GM18867 (cell line): ENCODE data around the gene LRRFIP1.
"Not testable (repeated sequence)": the region's sequence is repeated elsewhere in the genome, so short reads cannot be mapped to it uniquely, and the experiment has no call there.

Experiments
- ATAC-seq: cut with Tn5 transposase; IDR thresholded peaks from one replicate; pipeline ENCODE4 v1.9.1; 2021; ENCODE audit warnings: mild to moderate bottlenecking, moderate library complexity; ENCODE audit not compliant: unreplicated experiment

LRRFIP1 gene

DNA sequence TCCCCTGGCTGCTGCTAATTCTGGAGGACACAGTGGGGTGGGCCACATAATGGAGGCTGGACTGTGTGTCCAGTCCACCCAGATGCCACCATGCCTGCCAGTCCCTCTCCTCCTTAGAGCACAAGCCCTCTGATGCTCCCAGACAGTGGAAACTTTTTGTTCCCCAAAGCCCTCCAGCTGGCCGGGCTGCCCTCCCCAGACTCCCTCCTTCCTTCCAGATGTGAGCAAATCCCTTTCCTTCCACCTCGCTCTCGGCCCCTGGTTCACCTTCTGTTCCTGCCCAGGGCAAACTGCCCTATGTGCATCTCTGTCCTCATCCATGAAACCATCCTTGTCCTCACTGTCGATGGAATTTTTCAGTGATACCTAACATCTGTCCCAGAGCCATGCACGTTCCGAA lies 33.9 kb downstream of the LRRFIP1 start:
- ATAC-seq = no peak

DNA sequence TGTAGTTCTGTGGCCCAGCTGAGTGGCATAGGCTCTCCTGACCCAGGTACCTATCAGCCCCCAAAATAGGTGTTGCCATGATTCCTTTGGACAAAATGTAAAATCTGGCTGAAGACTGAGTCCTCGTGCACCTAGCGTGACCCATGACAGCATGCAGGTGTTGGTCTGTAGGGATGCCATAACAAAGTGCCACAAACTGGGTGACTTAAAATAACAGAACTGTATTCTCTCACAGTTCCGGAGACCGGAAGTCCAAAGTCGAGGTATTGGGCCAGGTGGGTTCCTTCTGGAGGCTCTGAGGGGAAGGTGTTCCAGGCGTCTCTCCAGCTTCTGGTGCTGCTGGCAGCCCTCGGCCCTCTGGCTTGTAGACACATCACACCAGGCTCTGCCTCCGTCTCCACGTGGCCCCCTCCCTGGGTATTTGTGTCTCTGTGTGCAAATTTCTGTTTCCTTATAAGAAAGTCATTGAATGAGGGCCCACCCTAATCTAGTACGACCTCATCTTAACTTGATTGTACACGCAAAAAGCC lies 34.5 kb downstream of the LRRFIP1 start:
- ATAC-seq = no peak

DNA sequence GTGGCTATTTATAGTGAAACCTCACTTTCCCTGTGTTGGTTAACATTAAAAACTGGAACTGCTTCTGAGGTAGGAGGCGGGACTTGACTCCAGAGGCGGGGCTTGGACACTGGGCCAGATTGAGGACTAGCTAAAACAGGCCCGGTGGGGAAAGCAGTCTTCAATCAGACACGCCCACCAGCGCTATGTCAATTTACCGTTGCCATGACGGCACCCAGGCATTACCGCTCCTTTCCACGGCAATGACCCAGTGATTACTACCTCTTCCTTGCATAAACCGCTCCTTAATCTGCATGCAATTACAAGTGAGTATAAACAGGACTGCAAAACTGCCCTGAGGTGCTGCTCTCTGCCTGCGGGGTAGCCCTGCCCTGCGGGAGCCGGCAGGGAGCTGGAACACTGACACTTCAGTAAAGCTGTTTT lies 35.3 kb downstream of the LRRFIP1 start:
- ATAC-seq = no peak

DNA sequence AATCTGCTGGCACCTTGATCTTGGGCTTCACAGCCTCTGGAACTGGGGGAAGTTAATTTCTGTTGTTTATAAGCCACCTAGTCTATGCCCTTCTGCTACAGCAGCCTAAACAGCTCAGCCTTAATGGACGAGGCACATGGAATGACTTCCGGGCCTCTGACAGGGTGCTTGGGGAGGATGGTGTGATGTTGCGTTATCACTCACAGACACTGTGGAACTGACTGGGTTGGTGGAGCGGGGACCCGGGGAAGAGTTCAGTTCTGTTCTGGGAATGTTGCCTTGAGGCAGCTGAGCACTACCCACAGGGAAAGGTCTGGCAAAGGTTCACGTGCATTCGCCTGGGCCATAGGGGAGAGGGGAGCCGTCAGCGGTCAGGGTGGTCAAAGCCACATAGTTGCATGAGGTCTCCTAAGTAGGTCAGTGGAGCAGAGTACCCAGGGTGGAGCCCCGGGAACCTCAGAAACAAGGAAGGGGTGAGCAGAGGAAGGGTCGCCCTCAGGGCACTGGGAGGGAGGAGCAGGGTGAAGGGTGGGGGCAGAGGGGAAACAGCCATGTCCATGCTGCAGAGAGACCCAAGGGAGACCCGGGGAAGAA lies 36.2 kb downstream of the LRRFIP1 start:
- ATAC-seq = no peak

DNA sequence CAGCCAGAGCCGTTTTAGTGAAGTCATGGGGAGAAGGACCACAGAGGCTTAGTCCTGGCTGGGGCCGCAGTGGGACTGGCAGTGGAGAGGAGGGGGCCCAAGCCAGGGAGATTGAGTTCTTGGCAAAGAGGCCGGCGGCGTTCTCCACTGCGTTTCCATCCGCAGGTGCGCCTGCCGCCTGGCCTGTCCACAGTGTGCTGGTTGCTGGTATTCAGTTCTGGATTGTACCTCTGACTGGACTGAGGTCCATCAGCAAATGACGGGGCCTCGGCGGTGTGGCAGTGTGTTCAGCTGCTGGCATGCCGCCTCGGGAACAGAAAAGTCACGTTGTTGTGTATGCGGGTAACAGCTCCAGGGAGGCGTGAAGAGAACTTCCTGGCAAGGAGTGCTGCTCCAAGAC lies 36.8 kb downstream of the LRRFIP1 start:
- no peak for ATAC-seq

DNA sequence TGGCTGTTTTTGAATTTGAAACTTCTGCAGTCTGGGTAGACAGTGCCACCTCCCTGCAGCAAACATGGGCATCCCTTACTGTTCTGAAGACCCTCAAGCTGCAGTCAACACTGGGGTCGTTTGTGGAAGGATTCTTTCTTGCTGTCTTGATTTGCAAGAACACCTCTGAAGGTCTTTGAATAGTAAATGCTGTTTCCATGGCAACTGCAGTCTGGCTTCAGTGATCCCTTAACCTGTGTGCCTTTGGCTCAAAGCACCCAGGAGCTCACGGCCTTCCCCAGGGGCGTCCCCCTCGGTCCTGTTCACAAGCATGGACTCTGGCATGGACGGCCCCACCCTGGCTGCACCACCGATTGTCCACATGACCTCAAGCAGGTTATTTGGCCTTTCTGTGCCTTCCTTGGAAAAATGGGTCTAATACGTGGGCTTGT lies 38.3 kb downstream of the LRRFIP1 start:
- ATAC-seq = no peak

DNA sequence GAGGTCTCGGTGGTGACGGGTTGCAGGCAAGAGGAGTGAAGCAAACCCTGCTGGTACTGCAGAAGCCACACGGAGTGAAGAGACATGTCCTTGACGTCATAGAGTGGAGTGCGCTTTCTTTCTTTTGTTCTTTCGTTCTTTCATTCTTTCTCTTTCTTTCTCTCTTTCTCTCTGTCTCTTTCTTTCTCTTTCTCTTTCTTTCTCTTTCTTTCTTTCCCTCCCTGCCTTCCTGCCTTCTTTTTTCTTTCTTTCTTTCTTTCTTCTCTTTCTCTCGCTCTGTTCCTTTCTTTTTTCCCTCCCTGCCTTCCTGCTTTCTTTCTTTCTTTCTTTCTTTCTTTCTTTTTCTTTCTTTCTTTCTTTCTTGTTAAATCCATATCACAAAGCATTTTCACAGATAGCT lies 39.2 kb downstream of the LRRFIP1 start:
- ATAC-seq = no peak

DNA sequence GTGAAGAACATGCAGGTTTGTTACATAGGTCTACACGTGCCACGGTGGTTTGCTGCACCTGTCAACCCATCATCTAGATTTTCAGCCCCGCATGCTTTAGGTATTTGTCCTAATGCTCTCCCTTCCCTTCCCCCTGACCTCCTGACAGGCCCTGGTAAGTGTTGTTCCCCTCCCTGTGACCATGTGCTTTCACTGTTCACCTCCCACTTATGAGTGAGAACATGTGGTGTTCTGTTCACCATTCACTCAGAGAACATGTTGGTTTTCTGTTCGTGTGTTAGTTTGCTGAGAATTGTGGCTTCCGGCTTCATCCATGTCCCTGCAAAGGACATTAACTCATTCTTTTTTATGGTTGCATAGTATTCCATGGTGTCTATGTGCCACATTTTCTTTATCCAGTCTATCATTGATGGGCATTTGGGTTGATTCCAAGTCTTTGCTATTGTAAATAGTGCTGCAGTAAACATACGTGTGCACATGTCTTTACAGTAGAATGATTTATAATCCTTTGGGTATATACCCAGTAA lies 39.7 kb downstream of the LRRFIP1 start:
- not testable (repeated sequence) for ATAC-seq

DNA sequence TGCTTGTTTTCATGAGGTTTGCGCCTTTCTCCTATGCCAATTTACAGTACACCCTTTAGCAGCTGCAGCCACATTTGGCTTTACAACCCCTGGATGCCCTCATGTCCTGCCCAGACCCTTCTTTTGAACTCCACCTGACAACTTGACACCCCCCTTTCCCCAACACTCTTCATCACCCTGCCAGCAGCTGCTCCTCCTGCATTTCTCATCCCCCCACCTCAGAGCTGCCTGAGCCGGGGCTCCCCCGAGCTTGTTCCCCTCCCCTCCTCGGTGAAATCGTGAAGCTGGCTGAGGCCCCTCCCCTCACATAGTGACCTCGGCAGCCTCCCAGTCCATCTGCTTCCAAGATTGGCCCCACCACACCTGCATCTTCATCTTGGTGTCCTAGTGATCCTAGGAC lies 40.5 kb downstream of the LRRFIP1 start:
- ATAC-seq = no peak

DNA sequence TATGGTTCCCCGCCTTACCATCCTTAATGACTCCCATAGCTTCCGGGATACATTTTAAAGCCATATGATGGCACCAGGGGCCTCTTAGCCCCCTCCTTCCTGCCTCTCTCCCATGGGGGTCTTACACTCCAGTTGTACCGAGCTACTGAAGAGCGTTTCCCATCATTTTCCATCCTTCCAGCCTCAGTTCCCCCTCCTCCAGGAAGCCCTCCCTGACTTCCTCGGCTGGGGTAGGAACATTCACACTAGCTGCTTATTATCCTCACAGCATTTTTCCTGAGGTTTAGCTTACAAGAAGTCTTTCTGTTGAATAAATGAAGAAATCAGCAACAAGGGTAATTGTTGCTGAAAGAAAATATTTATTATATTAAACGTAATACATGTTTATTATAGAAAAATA lies 41.1 kb downstream of the LRRFIP1 start:
- no peak for ATAC-seq

DNA sequence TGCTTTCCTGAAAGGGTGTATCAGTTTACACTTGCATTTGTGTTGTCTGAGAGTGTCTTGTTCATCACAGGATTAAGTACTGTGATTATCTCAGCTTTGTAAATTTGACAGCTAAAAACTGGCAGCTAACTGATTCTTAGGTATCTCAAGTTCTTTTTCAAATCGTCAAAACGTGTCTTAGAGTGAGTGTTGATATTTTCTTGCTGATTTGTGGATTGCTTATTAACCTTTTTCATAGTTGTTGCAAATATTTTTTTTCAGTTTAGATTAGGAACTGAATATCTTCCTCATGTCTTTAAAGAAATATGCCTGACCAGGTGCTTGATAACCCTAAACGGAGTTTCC lies 41.9 kb downstream of the LRRFIP1 start:
- no peak for ATAC-seq

DNA sequence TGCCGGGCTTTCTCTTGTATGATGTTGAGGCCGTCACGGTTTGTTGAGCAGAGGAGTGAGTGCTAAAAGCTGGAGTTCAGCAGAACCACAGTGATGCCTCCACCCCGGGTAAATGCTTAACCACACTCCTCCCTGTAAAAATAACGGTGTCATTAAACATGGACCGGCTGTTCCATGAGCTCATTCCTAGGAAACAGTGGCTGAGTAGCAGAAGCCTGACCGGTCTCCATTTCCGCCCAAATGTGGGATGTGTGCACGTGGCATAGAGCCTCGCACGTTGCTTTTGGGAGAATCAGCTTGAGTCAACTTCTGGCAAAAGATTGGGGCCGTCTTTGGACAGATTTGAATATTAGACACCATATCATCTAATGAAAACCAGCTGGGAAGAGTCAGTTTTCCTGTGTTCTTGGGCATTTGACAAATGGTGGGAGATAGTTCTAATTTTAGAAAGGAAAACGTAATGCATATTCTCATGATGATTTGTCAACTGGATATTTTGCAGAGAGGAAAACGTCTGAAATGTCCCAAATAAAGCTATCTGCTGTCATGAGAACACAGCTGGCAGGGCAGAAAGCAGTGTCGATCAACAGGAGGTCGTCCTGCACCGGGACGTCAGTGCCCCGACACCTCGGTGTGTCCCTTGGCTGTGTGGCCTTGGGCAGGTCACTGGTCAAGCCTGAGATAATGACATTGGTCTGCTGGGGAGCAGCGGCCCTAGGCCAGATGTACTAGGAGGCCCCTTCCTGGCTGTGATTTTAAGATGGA lies 42.4 kb downstream of the LRRFIP1 start:
- peak; percentile 48 for ATAC-seq

DNA sequence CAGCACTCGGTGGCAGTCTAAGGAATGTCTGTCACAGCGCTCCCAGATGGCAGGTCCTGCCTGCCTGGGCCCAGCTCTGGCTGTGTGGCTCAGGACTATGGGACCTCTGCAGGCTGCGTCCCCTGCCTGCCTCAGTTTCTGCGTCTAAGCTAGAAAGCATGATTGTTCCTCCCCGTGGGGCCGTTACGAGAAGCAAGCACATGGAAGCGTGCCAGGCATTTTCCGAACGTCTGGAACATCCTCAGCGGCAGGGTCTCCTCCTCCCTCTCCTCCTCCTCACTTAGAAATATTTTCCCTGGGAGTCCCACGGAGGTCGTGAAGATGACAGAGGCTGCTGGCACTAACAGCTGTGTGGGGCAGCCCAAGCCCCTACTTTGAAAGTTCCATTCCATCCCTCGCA lies 43.3 kb downstream of the LRRFIP1 start:
- no peak for ATAC-seq

DNA sequence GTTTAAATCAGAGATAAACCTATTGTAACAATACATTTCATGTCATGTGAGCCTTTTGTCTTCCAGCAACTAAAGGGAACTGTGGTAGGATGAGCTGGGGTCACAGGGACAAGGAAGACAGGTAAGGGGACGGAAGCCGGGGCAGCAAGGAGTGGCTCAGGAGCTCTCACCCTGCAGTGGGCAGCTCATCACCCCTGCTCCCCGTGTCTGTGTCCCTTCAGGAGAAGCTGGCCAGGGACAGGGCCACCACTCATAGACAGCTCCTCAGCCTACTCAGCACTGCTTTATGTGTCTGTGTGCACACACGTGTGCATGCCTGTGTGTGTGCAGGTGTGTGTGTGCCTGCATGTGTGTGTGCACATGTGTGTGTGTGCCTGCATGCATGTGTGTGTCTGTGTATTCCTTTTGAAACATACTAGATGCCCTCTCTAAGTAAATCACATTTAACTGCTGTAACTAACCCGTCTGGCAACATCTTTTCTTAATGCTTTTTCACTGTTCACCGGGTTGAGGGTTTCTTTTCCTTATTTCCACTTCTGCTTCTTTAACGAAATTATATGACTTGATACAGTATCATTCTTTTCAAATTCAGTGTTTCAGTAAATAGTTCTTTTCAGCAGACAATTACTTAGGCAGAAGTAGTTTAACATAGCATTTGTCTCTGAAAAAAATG lies 44.2 kb downstream of the LRRFIP1 start:
- no peak for ATAC-seq

DNA sequence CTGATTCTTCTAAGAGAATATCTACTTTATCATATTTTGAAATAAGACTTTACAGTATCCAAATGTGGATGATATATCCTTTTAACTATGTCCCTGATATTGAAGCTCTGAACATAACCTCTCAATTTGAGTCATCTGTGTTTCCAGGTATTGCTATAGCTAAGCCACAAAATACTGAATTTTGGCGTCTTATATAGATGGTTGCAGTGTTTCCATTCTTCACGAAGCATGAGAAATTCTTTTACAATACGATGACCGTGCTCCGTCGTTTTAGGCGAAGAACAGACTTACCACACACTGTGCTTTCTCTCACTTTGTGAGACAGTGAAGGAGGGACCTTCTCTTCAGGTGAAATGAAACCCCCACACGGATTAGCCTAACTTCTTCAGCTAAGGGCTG lies 45.3 kb downstream of the LRRFIP1 start:
- ATAC-seq = no peak

DNA sequence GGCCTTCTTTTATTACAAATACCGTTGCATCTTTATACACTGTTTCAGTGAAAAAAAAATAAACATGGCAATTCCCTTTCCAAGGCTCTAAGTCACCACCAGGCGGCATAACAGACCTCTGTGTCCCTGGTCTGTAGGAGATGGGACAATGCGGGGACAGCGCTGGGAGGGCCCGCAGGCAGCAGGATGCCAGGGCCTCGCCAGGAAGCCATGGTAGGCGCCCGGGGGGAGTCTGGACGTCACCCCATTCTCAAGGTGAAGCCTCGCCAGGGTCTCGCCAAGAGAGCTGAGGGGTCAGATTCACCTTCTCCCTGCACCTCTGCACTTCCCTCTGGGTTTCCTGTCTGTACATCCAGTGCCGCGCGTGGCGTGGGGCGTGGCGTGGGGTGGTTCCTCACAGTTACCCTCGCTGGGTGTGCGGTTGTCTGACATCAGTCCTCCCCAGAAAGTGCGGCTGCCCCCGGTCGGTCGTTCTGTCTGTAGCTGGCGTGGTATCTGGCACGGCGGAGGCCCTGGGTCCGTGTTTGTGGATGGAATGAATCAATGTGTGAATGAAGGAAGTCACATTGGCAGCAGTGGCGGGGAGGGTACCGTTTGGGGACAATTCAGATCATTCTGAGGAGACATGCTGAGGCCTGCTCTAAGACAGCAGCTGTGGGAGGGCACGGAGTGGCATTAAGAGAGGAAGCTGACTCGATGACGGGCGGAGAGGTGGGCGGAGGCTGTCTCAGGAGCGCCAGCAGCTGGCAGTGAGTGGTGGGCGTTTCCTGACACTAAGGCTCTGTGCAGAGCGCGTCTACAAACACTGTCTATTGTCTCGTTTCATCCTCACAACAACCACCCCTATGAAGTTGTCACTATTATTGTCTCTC lies 46.0 kb downstream of the LRRFIP1 start:
- ATAC-seq = peak; percentile 41

DNA sequence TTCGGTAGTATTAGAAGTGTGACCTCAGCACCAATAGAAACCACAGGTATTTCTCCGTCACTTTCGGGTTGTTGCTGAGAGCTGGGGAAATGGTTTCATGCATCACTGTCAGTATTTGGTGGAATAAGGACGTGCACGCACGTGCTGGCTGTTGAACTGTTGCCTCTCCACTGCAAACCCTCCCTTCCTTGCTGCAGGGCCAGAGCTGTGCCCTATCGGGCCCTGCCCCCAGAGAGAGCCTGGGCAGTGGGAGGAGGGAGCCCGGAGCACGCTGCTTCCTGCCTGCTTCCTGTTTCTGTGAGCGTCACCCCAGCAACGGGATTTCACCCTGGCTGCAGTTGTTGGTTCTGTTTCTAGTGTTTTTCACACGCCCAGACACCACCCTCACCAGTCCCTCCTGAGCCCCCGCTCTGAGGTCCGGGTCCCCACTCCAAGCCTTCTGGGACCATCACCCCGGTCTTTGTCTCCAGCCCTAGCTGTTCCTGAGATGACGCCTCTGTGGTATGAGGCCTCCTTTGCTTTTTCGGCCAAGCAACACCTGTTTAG lies 47.4 kb downstream of the LRRFIP1 start:
- ATAC-seq = peak; percentile 84

DNA sequence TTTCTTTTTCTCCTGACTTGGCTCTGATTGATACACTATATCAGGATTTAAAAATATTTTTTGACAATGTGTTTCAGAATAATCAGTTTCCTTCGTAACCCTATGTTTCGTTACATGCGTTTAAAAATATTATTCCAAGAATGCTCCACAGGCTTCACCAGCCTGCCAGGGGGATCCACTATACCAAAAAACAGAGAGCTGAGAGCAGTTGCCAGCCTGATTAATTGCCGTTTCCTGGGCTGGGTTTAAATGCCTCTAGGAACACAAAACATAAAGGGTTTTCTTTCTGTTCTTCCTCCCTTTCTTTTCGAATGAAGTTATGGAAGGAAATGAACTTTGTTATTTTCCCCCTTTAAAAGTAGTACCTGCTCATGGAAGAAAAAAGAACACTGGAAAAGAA lies 47.9 kb downstream of the LRRFIP1 start:
- ATAC-seq = no peak

DNA sequence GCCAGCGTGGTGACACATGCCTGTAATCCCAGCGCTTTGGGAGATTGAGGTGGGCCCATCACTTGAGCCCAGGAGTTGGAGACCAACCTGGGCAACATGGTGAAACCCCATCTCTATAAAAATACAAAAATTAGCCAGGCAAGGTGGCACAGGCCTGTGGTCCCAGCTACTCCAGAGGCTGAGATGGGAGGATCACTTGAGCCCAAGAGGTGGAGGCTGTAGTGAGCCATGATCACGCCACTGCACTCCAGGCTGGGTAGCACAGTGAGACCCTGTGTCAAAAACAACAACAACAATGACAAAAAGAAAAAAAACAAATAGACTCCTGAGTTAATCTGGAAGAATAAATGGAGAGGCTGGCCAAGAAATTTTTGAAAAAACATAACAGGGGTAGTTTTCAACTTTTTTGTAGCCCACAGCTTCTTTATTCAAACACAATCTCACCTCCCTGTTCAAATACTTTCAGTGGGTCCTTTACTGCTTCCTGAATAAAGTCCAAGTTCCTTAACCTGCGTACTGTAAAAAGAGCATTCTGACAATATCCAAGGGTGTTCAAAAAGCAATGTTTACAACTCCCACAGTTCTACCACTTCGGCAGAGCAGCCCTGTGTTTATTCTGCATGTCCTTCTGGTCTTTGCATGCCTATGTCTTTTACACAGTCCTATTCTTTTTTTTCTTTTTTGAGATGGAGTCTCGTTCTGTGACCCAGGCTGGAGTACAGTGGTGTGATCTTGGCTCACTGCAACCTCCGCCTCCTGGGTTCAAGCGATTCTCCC lies 53.5 kb downstream of the LRRFIP1 start:
- no peak for ATAC-seq

DNA sequence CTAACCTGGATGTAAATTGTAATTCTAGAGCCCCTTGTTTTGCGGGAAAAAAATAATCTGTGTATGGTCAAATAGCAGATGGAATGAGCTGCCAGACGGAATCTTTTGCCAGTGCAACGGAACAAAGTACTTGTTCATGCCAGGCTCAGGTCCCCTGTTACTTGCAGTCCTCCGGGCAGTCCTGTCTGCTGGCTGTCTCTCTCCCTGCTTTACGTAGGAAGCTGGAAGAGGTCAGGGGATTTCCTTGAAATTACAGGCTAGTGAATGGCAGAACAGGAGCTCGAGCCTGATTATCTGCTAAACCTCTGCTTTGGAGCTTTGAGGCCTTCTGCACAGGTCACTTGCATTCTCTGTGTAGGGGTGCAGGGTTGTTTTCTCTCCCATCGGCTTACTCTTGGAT lies 54.8 kb downstream of the LRRFIP1 start:
- ATAC-seq = no peak
